H1 (cell line): Measurements from ENCODE around the gene PUSL1. TPM values are rescaled to one million over a fixed set of nuclear protein-coding genes. Genes with fewer than 3 reads are reported as not detected.

Experiments
- CTCF ChIA-PET: fragments of 300-600 bp; sonication (Branson Sonifier 250); formaldehyde crosslinking; loops from one replicate; lab custom pipeline; 2021; ENCODE audit not compliant: partially characterized antibody; lab: Charles Lee
- POLR2A ChIA-PET: fragments of 300-600 bp; sonication (Branson Sonifier 250); formaldehyde crosslinking; loops from one replicate; lab custom pipeline; 2021; ENCODE audit warnings: inconsistent platforms; ENCODE audit not compliant: partially characterized antibody; lab: Charles Lee
- DNase-seq, 2 experiments: peaks; one replicate each; pipeline versions ENCODE4 v3.0.0 to v3.0.0-alpha.2; 2010 to 2022; ENCODE audit warnings: low spot score in 2 of 2, low read depth in 1 of 2, mixed read lengths in 1 of 2
- FAIRE-seq: peaks from 2 replicates; lab custom pipeline; 2011; peaks lifted over from hg19 to GRCh38; lab: Jason Lieb, UNC
- H2AFZ ChIP-seq: 2 replicates; pipeline ENCODE4 v1.8.1; 2012; ENCODE audit warnings: low read length, inconsistent platforms
- H2AK5ac ChIP-seq: 2 replicates; pipeline ENCODE4 v1.6.1; 2013; ENCODE audit warnings: low read depth, low read length
- H2BK120ac ChIP-seq: replicated peaks from 2 replicates; pipeline ENCODE3; 2013; ENCODE audit warnings: low read depth, low read length, inconsistent platforms
- H2BK12ac ChIP-seq: 2 replicates; pipeline ENCODE4 v1.6.1; 2013; ENCODE audit warnings: low read depth, low read length
- H2BK15ac ChIP-seq: 2 replicates; pipeline ENCODE4 v1.6.1; 2013; ENCODE audit warnings: low read length
- H2BK20ac ChIP-seq: 2 replicates; pipeline ENCODE4 v1.6.1; 2013; ENCODE audit warnings: low read length
- H2BK5ac ChIP-seq: 2 replicates; pipeline ENCODE4 v1.6.1; 2013; ENCODE audit warnings: low read depth, low read length
- H3K14ac ChIP-seq: 2 replicates; pipeline ENCODE4 v1.6.1; 2013; ENCODE audit warnings: inconsistent platforms; ENCODE audit not compliant: insufficient read length
- H3K18ac ChIP-seq: 2 replicates; pipeline ENCODE4 v1.6.1; 2013; ENCODE audit warnings: low read length; ENCODE audit errors: extremely low read depth
- H3K23ac ChIP-seq: 2 replicates; pipeline ENCODE4 v1.6.1; 2013; ENCODE audit warnings: inconsistent platforms; ENCODE audit not compliant: insufficient read length
- H3K23me2 ChIP-seq: 2 replicates; pipeline ENCODE4 v1.6.1; 2013; ENCODE audit warnings: low read depth, low read length
- H3K27ac ChIP-seq: 2 replicates; pipeline ENCODE4 v1.6.1; 2011; ENCODE audit warnings: low read depth, low read length, inconsistent platforms
- H3K27me3 ChIP-seq, 4 experiments: replicated peaks in 1 of 4; 1 replicate in 1 of 4; 2 replicates in 3 of 4; pipeline versions ENCODE4 v1.6.1 to v1.8.1; 2011 to 2013; ENCODE audit warnings: low read length in 3 of 4, mild to moderate bottlenecking in 3 of 4, inconsistent platforms in 2 of 4, mixed read lengths in 2 of 4, moderate library complexity in 1 of 4; ENCODE audit not compliant: control insufficient read depth in 3 of 4, insufficient read depth in 3 of 4; ENCODE audit errors: extremely low read depth in 1 of 4
- H3K36me3 ChIP-seq, 4 experiments: 2 replicates each; pipeline versions ENCODE4 v1.6.1 to v1.8.1; 2011 to 2013; ENCODE audit warnings: mild to moderate bottlenecking in 4 of 4, low read length in 3 of 4, moderate library complexity in 2 of 4, control low read depth in 1 of 4, inconsistent platforms in 1 of 4; ENCODE audit not compliant: insufficient read depth in 4 of 4, control insufficient read depth in 2 of 4
- H3K4ac ChIP-seq: replicated peaks from 2 replicates; pipeline ENCODE3; 2013; ENCODE audit warnings: low read length, low read depth, mixed read lengths, inconsistent platforms; ENCODE audit not compliant: insufficient read length
- H3K4me1 ChIP-seq, 4 experiments: replicated peaks in 1 of 4; 1 replicate in 1 of 4; 2 replicates in 3 of 4; pipeline versions ENCODE4 v1.6.1 to v1.8.1; 2011 to 2013; ENCODE audit warnings: low read length in 3 of 4, inconsistent platforms in 2 of 4, mixed read lengths in 1 of 4; ENCODE audit not compliant: insufficient read depth in 4 of 4, control insufficient read depth in 3 of 4
- H3K4me2 ChIP-seq, 2 experiments: 2 replicates each; pipeline versions ENCODE4 v1.6.1 to v1.8.1; 2011 to 2013; ENCODE audit warnings: low read depth in 2 of 2, low read length in 2 of 2, control low read depth in 1 of 2, inconsistent platforms in 1 of 2, mild to moderate bottlenecking in 1 of 2; ENCODE audit not compliant: insufficient read depth in 1 of 2
- H3K4me3 ChIP-seq, 4 experiments: fragments of 200-600, 300-600 bp in 1 of 4; sonication (generic), shearing (Covaris generic), sonication (Bioruptor Twin) in 1 of 4; 2 replicates each; pipeline versions ENCODE4 v1.5.1 to v1.8.1; 2011 to 2016; ENCODE audit warnings: low read length in 4 of 4, low read depth in 3 of 4, control low read depth in 2 of 4, inconsistent platforms in 2 of 4, mild to moderate bottlenecking in 2 of 4, mixed read lengths in 1 of 4, moderate library complexity in 1 of 4; ENCODE audit not compliant: insufficient read depth in 2 of 4; ENCODE audit errors: extremely low read depth in 1 of 4
- H3K56ac ChIP-seq: replicated peaks from 2 replicates; pipeline ENCODE3; 2013; ENCODE audit warnings: low read depth, mild to moderate bottlenecking, mixed read lengths, low read length, inconsistent platforms; ENCODE audit not compliant: insufficient read length
- H3K79me1 ChIP-seq: 2 replicates; pipeline ENCODE4 v1.6.1; 2013; ENCODE audit warnings: low read depth, low read length, control low read depth
- H3K79me2 ChIP-seq, 2 experiments: 2 replicates each; pipeline versions ENCODE4 v1.6.1 to v1.8.1; 2012 to 2013; ENCODE audit warnings: low read length in 2 of 2, mild to moderate bottlenecking in 2 of 2, inconsistent platforms in 1 of 2; ENCODE audit not compliant: insufficient read depth in 2 of 2, control insufficient read depth in 1 of 2
- H3K9ac ChIP-seq, 4 experiments: replicated peaks in 1 of 4; 1 replicate in 1 of 4; 2 replicates in 3 of 4; pipeline versions ENCODE4 v1.6.1 to v1.8.1; 2011 to 2013; ENCODE audit warnings: low read depth in 3 of 4, low read length in 3 of 4, control low read depth in 2 of 4, mild to moderate bottlenecking in 2 of 4, moderate library complexity in 2 of 4, inconsistent platforms in 1 of 4; ENCODE audit errors: extremely low read depth in 1 of 4
- H3K9me3 ChIP-seq, 2 experiments: 2 replicates each; pipeline versions ENCODE4 v1.6.1 to v1.8.1; 2012 to 2013; ENCODE audit warnings: mild to moderate bottlenecking in 2 of 2, moderate library complexity in 2 of 2, control low read depth in 1 of 2, inconsistent platforms in 1 of 2, low read depth in 1 of 2, low read length in 1 of 2, mixed read lengths in 1 of 2; ENCODE audit not compliant: insufficient read depth in 2 of 2
- H4K20me1 ChIP-seq, 2 experiments: replicated peaks in 1 of 2; 2 replicates each; pipeline versions ENCODE3 to v1.8.1; 2011 to 2013; ENCODE audit warnings: inconsistent platforms in 2 of 2, low read length in 2 of 2, mild to moderate bottlenecking in 1 of 2; ENCODE audit not compliant: insufficient read depth in 2 of 2, control insufficient read depth in 1 of 2
- H4K5ac ChIP-seq: 2 replicates; pipeline ENCODE4 v1.6.1; 2013; ENCODE audit warnings: low read length, low read depth, mixed read lengths, inconsistent platforms; ENCODE audit not compliant: insufficient read length
- H4K8ac ChIP-seq: 2 replicates; pipeline ENCODE4 v1.8.0; 2013; ENCODE audit warnings: mild to moderate bottlenecking, moderate library complexity, low read length, inconsistent platforms; ENCODE audit not compliant: insufficient read depth; ENCODE audit errors: extremely low read depth
- H4K91ac ChIP-seq: replicated peaks from 2 replicates; pipeline ENCODE3; 2013; ENCODE audit warnings: low read length, mixed read lengths, inconsistent platforms; ENCODE audit not compliant: insufficient read length
- ASH2L ChIP-seq: fragments of 200-600, 300-600 bp; sonication (generic); IDR thresholded peaks from one replicate; pipeline ENCODE4 v1.7.1; 2017; ENCODE audit warnings: low read length
- BACH1 ChIP-seq: IDR thresholded peaks from 2 replicates; pipeline ENCODE4 v1.6.1; 2012; ENCODE audit warnings: low read length, improper control_type of control experiment
- CTCF ChIP-seq, 3 experiments: IDR thresholded peaks; 1 replicate in 2 of 3; 2 replicates in 1 of 3; pipeline versions ENCODE4 v1.5.1 to v1.6.1; 2011; ENCODE audit warnings: low read length in 3 of 3, mild to moderate bottlenecking in 3 of 3, inconsistent platforms in 2 of 3, low read depth in 1 of 3, moderate library complexity in 1 of 3; ENCODE audit not compliant: insufficient read depth in 1 of 3; ENCODE audit errors: control extremely low read depth in 1 of 3
- EGR1 ChIP-seq: IDR thresholded peaks from 2 replicates; pipeline ENCODE4 v1.6.1; 2011; ENCODE audit warnings: low read depth, low read length, borderline replicate concordance
- GABPA ChIP-seq: IDR thresholded peaks from 2 replicates; pipeline ENCODE4 v1.6.1; 2011; ENCODE audit warnings: mild to moderate bottlenecking, low read length, moderate library complexity, borderline replicate concordance; ENCODE audit not compliant: insufficient read depth
- HDAC2 ChIP-seq, 2 experiments: fragments of 300-600 bp in 1 of 2; sonication (generic) in 1 of 2; IDR thresholded peaks; 2 replicates each; pipeline ENCODE4 v1.6.1; 2011 to 2012; ENCODE audit warnings: low read depth in 2 of 2, low read length in 2 of 2, mild to moderate bottlenecking in 2 of 2, moderate library complexity in 2 of 2, borderline replicate concordance in 1 of 2, inconsistent platforms in 1 of 2
- RAD21 ChIP-seq, 2 experiments: IDR thresholded peaks in 1 of 2; conservative IDR thresholded peaks in 1 of 2; 2 replicates each; pipeline ENCODE4 v1.6.1; 2011; ENCODE audit warnings: low read depth in 2 of 2, low read length in 2 of 2, improper control_type of control experiment in 1 of 2, inconsistent platforms in 1 of 2, mild to moderate bottlenecking in 1 of 2, moderate library complexity in 1 of 2
- SIN3A ChIP-seq, 2 experiments: IDR thresholded peaks in 1 of 2; conservative IDR thresholded peaks in 1 of 2; 2 replicates each; pipeline ENCODE4 v1.6.1; 2011 to 2012; ENCODE audit warnings: low read length in 2 of 2, improper control_type of control experiment in 1 of 2, low read depth in 1 of 2, mild to moderate bottlenecking in 1 of 2
- WGBS, 2 experiments: shearing (Covaris generic) in 1 of 2; methylation state at CpG; one replicate each; pipeline versions ENCODE4 v1.1.6 to v1.1.7; 2013 to 2015; ENCODE audit warnings: low lambda C conversion rate in 2 of 2, mixed read lengths in 2 of 2, inconsistent platforms in 1 of 2, low coverage in 1 of 2, missing lambda C conversion rate in 1 of 2; ENCODE audit not compliant: insufficient replicate concordance in 2 of 2, insufficient coverage in 1 of 2, insufficient read length in 1 of 2; ENCODE audit errors: extremely low coverage in 1 of 2, missing lambda C conversion rate in 1 of 2; 5-methylcytosine and 5-hydroxymethylcytosine counted together
- polyA plus RNA-seq, 7 experiments: library from polyadenylated mRNA; depleted of rRNA in 3 of 7; stranded (reverse) in 5 of 7; unstranded in 2 of 7; fragments of >200 nt in 5 of 7; fragments of 200-250 nt in 2 of 7; gene quantifications; 1 replicate in 5 of 7; 2 replicates in 1 of 7; 4 replicates in 1 of 7; pipeline versions ENCODE4 v1.2.1 to v1.2.3, GENCODE V29; 2011 to 2013; ENCODE audit warnings: missing spikeins in 2 of 7, mixed read lengths in 2 of 7
- total RNA-seq: library from RNA; stranded (reverse); fragmentation: NEBNext Ultra II Directional; extraction: Animal tissue kit (Norgen Biotek cat#: 25700); gene quantifications from 2 replicates; pipeline ENCODE4 v1.2.1, GENCODE V29; 2021

PUSL1 gene
- total and polyA plus RNA-seq, 2 of the 8 experiments (the other 6 are each of a cell fraction or from before 2014, with no cell fraction given) = 38.8 to 87.4 TPM

GRCh38 chr1:1290238-1290731 is 18.1 kb upstream of the PUSL1 start:
- no peak overlapping the region for H3K23ac ChIP-seq
- H3K4me3 ChIP-seq = no peak overlapping the region
- no peak overlapping the region for H3K4ac ChIP-seq
- peaks cover 2 to 3% of the 10 kb centered on the region in 2 experiments for H4K20me1 ChIP-seq
- H3K9me3 ChIP-seq = peaks cover 0 to 2% of the 10 kb centered on the region in 2 experiments; a peak in 1 of 4 replicates
- H4K91ac ChIP-seq = no peak overlapping the region
- peaks cover 0 to 3% (median 0%) of the 10 kb centered on the region in 4 experiments; a peak in 1 of 7 replicates for H3K27me3 ChIP-seq
- H3K79me2 ChIP-seq = no peaks in the 10 kb centered on the region
- no peak overlapping the region for H2BK20ac ChIP-seq
- no peak overlapping the region for H3K27ac ChIP-seq
- H3K18ac ChIP-seq = no peak overlapping the region
- H3K14ac ChIP-seq = no peak overlapping the region
- H3K56ac ChIP-seq = no peak overlapping the region
- peak in 1 of 2 experiments; percentile 92 for DNase-seq
- H2AFZ ChIP-seq = no peak overlapping the region
- no peak for FAIRE-seq
- H3K4me2 ChIP-seq = no peak overlapping the region
- ChIA-PET POLR2A (interaction anchor here (1.2 to 2.3 kb wide), 5 partner anchors 17 to 123 kb away, joined by 3 to 9 read pairs (median 7); partner anchors contain the start of gene UBE2J2), CTCF (interaction anchor here (0.6 to 3.4 kb wide), 25 partner anchors 9 to 310 kb away, joined by 3 to 38 read pairs (median 7); partner anchors contain the start of gene SCNN1D)
- H3K36me3 ChIP-seq = 0 out of 8 replicates have a peak, but pooled peaks cover 0 to 3% (median 0%) of the 10 kb centered on the region in 4 experiments
- no peak overlapping the region for H2BK15ac ChIP-seq
- peaks cover 0 to 8% (median 0%) of the 10 kb centered on the region in 4 experiments; a peak in 2 of 7 replicates for H3K4me1 ChIP-seq
- 64% methylated on average over 14 of the region's 15 CpGs; no CpG with 5 or more reads in 1 of the 2 experiments for WGBS, 2 experiments
- no peak overlapping the region for H4K5ac ChIP-seq
- no peak overlapping the region for H2BK5ac ChIP-seq
- H3K9ac ChIP-seq = no peak overlapping the region
- H4K8ac ChIP-seq = no peak overlapping the region
- peak overlapping the region; percentile 39; the same call in 1 of the 2 replicates for H2BK12ac ChIP-seq
- H3K79me1 ChIP-seq = no peaks in the 10 kb centered on the region
- no peak overlapping the region for H2AK5ac ChIP-seq
- H2BK120ac ChIP-seq = no peak overlapping the region
- H3K23me2 ChIP-seq = no peaks in the 10 kb centered on the region
- TF ChIP-seq SIN3A (conservative IDR thresholded peaks at IDR 0.05 in 1 of 2, IDR thresholded peaks at IDR 0.05 in 1 of 2; ENCODE audit: low read depth in 1 of 2, low read length in 2 of 2) (peak in 1 of 2 experiments; percentile 42; a peak in 1 of 4 replicates), ASH2L (no peak), HDAC2 (IDR thresholded peaks at IDR 0.05; ENCODE audit: borderline replicate concordance in 1 of 2, low read depth in 2 of 2, low read length in 2 of 2) (0 out of 4 replicates have a peak, but pooled peaks of 1 of the 2 experiments have one; percentile 68), CTCF (IDR thresholded peaks at IDR 0.05; ENCODE audit: control extremely low read depth in 1 of 3, insufficient read depth in 1 of 3, low read depth in 1 of 3, low read length in 3 of 3) (peak in 2 of 3 experiments; percentile 68 to 82; a peak in 3 of 4 replicates), BACH1 (peak; percentile 81), EGR1 (no peak), RAD21 (IDR thresholded peaks at IDR 0.05 in 1 of 2, conservative IDR thresholded peaks at IDR 0.05 in 1 of 2; ENCODE audit: low read depth in 2 of 2, low read length in 2 of 2) (peak; percentile 52 to 62), GABPA (peak; percentile 68; the same call in 1 of the 2 replicates)
